HepG2 (cell line): ENCODE measurements around the gene SPNS2. TPM values are rescaled to one million over a fixed set of nuclear protein-coding genes. Genes with fewer than 3 reads are reported as not detected.

Experiments
- ATAC-seq: fragments of 200-7000 bp; cut with Tn5 transposase; 3 replicates; pipeline ENCODE4 v1.9.1; 2020; ENCODE audit warnings: mild to moderate bottlenecking, moderate library complexity
- BruUV-seq: library from RNA; stranded (reverse); fragments of 400-500 nt; replicated peaks from 2 replicates; lab custom pipeline; 2021; lab: Mats Ljungman, UMichigan
- CTCF ChIA-PET: fragments of 300-600 bp; formaldehyde crosslinking; extraction: SDS; loops from one replicate; lab custom pipeline; 2021; ENCODE audit warnings: low total read pairs, inconsistent platforms, low intra/inter-chr PET ratio; lab: Yijun Ruan, JAX
- POLR2A ChIA-PET: fragments of 350-600 bp; sonication (Branson Sonifier 250); formaldehyde crosslinking; loops from one replicate; lab custom pipeline; 2020; ENCODE audit warnings: antibody characterized with exemption, inconsistent platforms; lab: Yijun Ruan, JAX
- DNase-seq: peaks from one replicate; pipeline ENCODE4 v3.0.0-alpha.2; 2015; ENCODE audit warnings: low spot score
- FAIRE-seq: peaks from 3 replicates; lab custom pipeline; 2011; peaks lifted over from hg19 to GRCh38; lab: Jason Lieb, UNC
- H2AFZ ChIP-seq: one replicate; pipeline ENCODE4 v1.6.1; 2011; ENCODE audit warnings: low read length, inconsistent platforms
- H3K27ac ChIP-seq: fragments of 300-600 bp; 3 replicates; pipeline ENCODE4 v1.8.0; 2011; ENCODE audit warnings: mixed run types, mild to moderate bottlenecking, mixed read lengths, low read length, inconsistent platforms; ENCODE audit not compliant: insufficient read depth; ENCODE audit errors: extremely low read length
- H3K27me3 ChIP-seq, 2 experiments: fragments of 200-600 bp in 1 of 2; 2 replicates in 1 of 2; 3 replicates in 1 of 2; pipeline versions ENCODE4 v1.6.0 to v1.8.0; 2011; ENCODE audit warnings: low read length in 2 of 2, mild to moderate bottlenecking in 2 of 2, moderate library complexity in 2 of 2, inconsistent platforms in 1 of 2; ENCODE audit not compliant: insufficient read depth in 2 of 2, control insufficient read depth in 1 of 2
- H3K36me3 ChIP-seq, 2 experiments: fragments of 200-600 bp in 1 of 2; replicated peaks in 1 of 2; 2 replicates in 1 of 2; 3 replicates in 1 of 2; pipeline versions ENCODE4 v1.5.1 to v1.8.0; 2011; ENCODE audit warnings: low read length in 2 of 2, inconsistent platforms in 1 of 2; ENCODE audit not compliant: insufficient read depth in 2 of 2, control insufficient read depth in 1 of 2
- H3K4me1 ChIP-seq: 2 replicates; pipeline ENCODE4 v1.5.1; 2012; ENCODE audit warnings: low read length, inconsistent platforms; ENCODE audit not compliant: insufficient read depth
- H3K4me2 ChIP-seq: 2 replicates; pipeline ENCODE4 v1.6.0; 2011; ENCODE audit warnings: low read depth, low read length, inconsistent platforms
- H3K4me3 ChIP-seq, 3 experiments: fragments of 200-600 bp in 1 of 3; sonication (generic), shearing (Covaris generic) in 1 of 3; replicated peaks in 1 of 3; 2 replicates each; pipeline ENCODE4 v1.5.1; 2011 to 2016; ENCODE audit warnings: low read length in 3 of 3, inconsistent platforms in 2 of 3, low read depth in 2 of 3, mild to moderate bottlenecking in 2 of 3, control low read depth in 1 of 3, mixed read lengths in 1 of 3; ENCODE audit not compliant: insufficient read depth in 1 of 3
- H3K79me2 ChIP-seq: one replicate; pipeline ENCODE4 v1.6.1; 2011; ENCODE audit warnings: low read length, inconsistent platforms; ENCODE audit not compliant: insufficient read depth
- H3K9ac ChIP-seq: 2 replicates; pipeline ENCODE4 v1.6.0; 2011; ENCODE audit warnings: mild to moderate bottlenecking, low read depth, low read length, inconsistent platforms; ENCODE audit not compliant: insufficient read depth
- H3K9me3 ChIP-seq: 2 replicates; pipeline ENCODE4 v1.5.1; 2012; ENCODE audit warnings: mild to moderate bottlenecking, low read length
- H4K20me1 ChIP-seq: 2 replicates; pipeline ENCODE4 v1.6.0; 2011; ENCODE audit warnings: inconsistent platforms, mild to moderate bottlenecking, low read length, moderate library complexity; ENCODE audit not compliant: insufficient read depth
- ARNT2 ChIP-seq: sonication (generic); formaldehyde crosslinking; IDR thresholded peaks from 2 replicates; pipeline ENCODE4 v1.8.0; 2022; ENCODE audit warnings: mild to moderate bottlenecking, low read depth, missing genetic modification reagents, moderate library complexity
- CCAR2 ChIP-seq: fragments of 200-400 bp; formaldehyde crosslinking; optimal IDR thresholded peaks from 2 replicates; pipeline ENCODE3; 2018; ENCODE audit warnings: low read depth, mild to moderate bottlenecking, low read length, moderate library complexity
- JUNB ChIP-seq: sonication (generic); formaldehyde crosslinking; IDR thresholded peaks from 2 replicates; pipeline ENCODE4 v1.8.0; 2022; ENCODE audit warnings: missing genetic modification reagents, mild to moderate bottlenecking, borderline replicate concordance
- NFATC3 ChIP-seq: sonication (generic); formaldehyde crosslinking; IDR thresholded peaks from 2 replicates; pipeline ENCODE4 v1.5.1; 2020; ENCODE audit warnings: mild to moderate bottlenecking, missing genetic modification reagents
- PPARG ChIP-seq: conservative IDR thresholded peaks from 2 replicates; pipeline ENCODE4 v1.6.1; 2016; ENCODE audit warnings: missing biosample characterization, missing genetic modification reagents
- SAFB2 ChIP-seq: sonication (generic); formaldehyde crosslinking; IDR thresholded peaks from 2 replicates; pipeline ENCODE4 v1.5.1; 2020; ENCODE audit warnings: missing genetic modification reagents, low read depth, mild to moderate bottlenecking, borderline replicate concordance
- SKIL ChIP-seq: sonication (generic); formaldehyde crosslinking; IDR thresholded peaks from 2 replicates; pipeline ENCODE4 v1.8.0; 2022; ENCODE audit warnings: missing genetic modification reagents, mild to moderate bottlenecking, moderate library complexity, borderline replicate concordance
- ZNF260 ChIP-seq: sonication (generic); formaldehyde crosslinking; IDR thresholded peaks from 2 replicates; pipeline ENCODE4 v1.4.0; 2020; ENCODE audit warnings: missing genetic modification reagents, low read depth, mild to moderate bottlenecking, borderline replicate concordance
- ZNF569 ChIP-seq: sonication (generic); formaldehyde crosslinking; IDR thresholded peaks from 2 replicates; pipeline ENCODE4 v1.5.0; 2020; ENCODE audit warnings: mild to moderate bottlenecking, missing genetic modification reagents, moderate library complexity, borderline replicate concordance
- ZNF670 ChIP-seq: sonication (generic); formaldehyde crosslinking; IDR thresholded peaks from 2 replicates; pipeline ENCODE4 v1.8.0; 2022; ENCODE audit warnings: mild to moderate bottlenecking, missing genetic modification reagents, borderline replicate concordance
- ZNF790 ChIP-seq: sonication (generic); formaldehyde crosslinking; IDR thresholded peaks from 2 replicates; pipeline ENCODE4 v1.8.0; 2022; ENCODE audit warnings: missing genetic modification reagents, mild to moderate bottlenecking, borderline replicate concordance
- WGBS: methylation state at CpG from one replicate; pipeline ENCODE4 v1.1.6; 2017; ENCODE audit warnings: low lambda C conversion rate; 5-methylcytosine and 5-hydroxymethylcytosine counted together
- in situ Hi-C: cut with HindIII; loops from 2 replicates; pipeline ENCODE4 v1.10.0; 2017; ENCODE audit warnings: low pct_unique_long_range_greater_than_20kb; ENCODE audit not compliant: extremely low pct_ligation_motif_present
- intact Hi-C: fragments of 100-400 bp; cut with micrococcal nuclease; formaldehyde crosslinking; loops from one replicate; pipeline ENCODE4 v1.10.0; 2022; ENCODE audit not compliant: unreplicated experiment
- polyA plus RNA-seq, 8 experiments: library from polyadenylated mRNA; depleted of rRNA in 3 of 8; stranded (reverse) in 7 of 8; unstranded in 1 of 8; fragments of >200 nt; fragmentation: Illumina TruSeq in 4 of 8; extraction: Trizol in 4 of 8; gene quantifications; 2 replicates each; pipeline versions ENCODE4 v1.2.1 to v1.2.3, GENCODE V29; 2011 to 2016; ENCODE audit warnings: low read depth in 4 of 8, missing spikeins in 1 of 8, mixed read lengths in 1 of 8; ENCODE audit not compliant: insufficient read depth in 1 of 8
- total RNA-seq, 5 experiments: library from RNA; depleted of rRNA; stranded (reverse); fragments of >200 nt; fragmentation: Illumina TruSeq; extraction: Trizol; gene quantifications; 2 replicates each; pipeline ENCODE4 v1.2.3, GENCODE V29; 2016; ENCODE audit warnings: low read depth in 1 of 5
- TF ChIP-seq, protein P1 (sequence below): sonication (generic); formaldehyde crosslinking; IDR thresholded peaks from 2 replicates; pipeline ENCODE4 v1.8.0; 2022; ENCODE audit warnings: mild to moderate bottlenecking, missing genetic modification reagents, moderate library complexity

Gene SPNS2
- total and polyA plus RNA-seq, 2 of the 13 experiments (the other 11 are each of a cell fraction or from before 2014, with no cell fraction given), result 0.01 TPM; not detected in 1

GRCh38 chr17:4476017-4476416 lies 22.7 kb upstream of the SPNS2 start (continued):
- no peak for TF ChIP-seq NFATC3 (CRISPR knock-in tag)
- no peak for TF ChIP-seq ZNF670 (CRISPR knock-in tag)

- TF ChIP-seq ZNF569, result no peak
- 68% methylated on average over 2 of the region's 19 CpGs for WGBS
- Histone ChIP-seq H3K9me3 (no peaks in the 10 kb centered on the region), H3K36me3 (no peaks in the 10 kb centered on the region), H3K79me2 (no peaks in the 10 kb centered on the region), H3K9ac (no peak overlapping the region), H3K4me3 (no peak overlapping the region), H2AFZ (no peak overlapping the region), H3K4me1 (peaks cover 43% of the 10 kb centered on the region), H4K20me1 (no peaks in the 10 kb centered on the region), H3K27ac (no peak overlapping the region), H3K27me3 (peaks cover 2 to 43% of the 10 kb centered on the region in 2 experiments), H3K4me2 (no peak overlapping the region)
- CTCF ChIA-PET, result no interaction called here
- no peak for FAIRE-seq
- no peak for ATAC-seq
- intact Hi-C loops (no loop called here), in situ Hi-C loops (no loop called here)
- POLR2A ChIA-PET, result no interaction called here
- no peak for DNase-seq
- BruUV-seq, result no TSS peak
Measured at GRCh38 chr17:4476511-4477070, 22.1 kb upstream of the SPNS2 start.

- BruUV-seq, result no TSS peak
- intact Hi-C loops (no loop called here), in situ Hi-C loops (no loop called here)
- no peaks in the 10 kb centered on the region for H4K20me1 ChIP-seq
- H3K4me1 ChIP-seq, result peaks cover 46% of the 10 kb centered on the region
- no peak overlapping the region for H3K4me3 ChIP-seq
- H3K9ac ChIP-seq, result no peak overlapping the region
- H3K4me2 ChIP-seq, result peak overlapping the region; percentile 32
- no peaks in the 10 kb centered on the region for H3K36me3 ChIP-seq
- no peaks in the 10 kb centered on the region for H3K79me2 ChIP-seq
- 9% methylated on average over 6 of the region's 10 CpGs for WGBS
- no peak overlapping the region for H2AFZ ChIP-seq
- peaks cover 2 to 45% of the 10 kb centered on the region in 2 experiments for H3K27me3 ChIP-seq
- DNase-seq (no peak), ATAC-seq (no peak), FAIRE-seq (no peak)
- no peak overlapping the region for H3K27ac ChIP-seq
- H3K9me3 ChIP-seq, result no peaks in the 10 kb centered on the region
- CTCF ChIA-PET, result no interaction called here
- POLR2A ChIA-PET, result no interaction called here
- TF ChIP-seq ARNT2 (CRISPR knock-in tag) (no peak), SAFB2 (CRISPR knock-in tag) (no peak), ZNF790 (no peak), PPARG (CRISPR knock-in tag) (no peak), JUNB (CRISPR knock-in tag) (no peak), SKIL (CRISPR knock-in tag) (no peak), CCAR2 (no peak), ZNF260 (CRISPR knock-in tag) (no peak)
- TF ChIP-seq, protein P1, sequence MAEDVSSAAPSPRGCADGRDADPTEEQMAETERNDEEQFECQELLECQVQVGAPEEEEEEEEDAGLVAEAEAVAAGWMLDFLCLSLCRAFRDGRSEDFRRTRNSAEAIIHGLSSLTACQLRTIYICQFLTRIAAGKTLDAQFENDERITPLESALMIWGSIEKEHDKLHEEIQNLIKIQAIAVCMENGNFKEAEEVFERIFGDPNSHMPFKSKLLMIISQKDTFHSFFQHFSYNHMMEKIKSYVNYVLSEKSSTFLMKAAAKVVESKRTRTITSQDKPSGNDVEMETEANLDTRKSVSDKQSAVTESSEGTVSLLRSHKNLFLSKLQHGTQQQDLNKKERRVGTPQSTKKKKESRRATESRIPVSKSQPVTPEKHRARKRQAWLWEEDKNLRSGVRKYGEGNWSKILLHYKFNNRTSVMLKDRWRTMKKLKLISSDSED (CRISPR knock-in tag), result no peak
Measured at GRCh38 chr17:4477255-4477791, 21.4 kb upstream of the SPNS2 start.
